Hematopoietic multipotent progenitor cell treated with erythropoietin and hydrocortisone succinate and interleukin-3 and kit ligand, for 6 days (in vitro differentiated cells): Measurements from ENCODE around the gene SLC11A1.

ENCODE experiments used
- DNase-seq: peaks from one replicate; pipeline ENCODE4 v3.0.0-alpha.2; 2015

The SLC11A1 gene

DNA sequence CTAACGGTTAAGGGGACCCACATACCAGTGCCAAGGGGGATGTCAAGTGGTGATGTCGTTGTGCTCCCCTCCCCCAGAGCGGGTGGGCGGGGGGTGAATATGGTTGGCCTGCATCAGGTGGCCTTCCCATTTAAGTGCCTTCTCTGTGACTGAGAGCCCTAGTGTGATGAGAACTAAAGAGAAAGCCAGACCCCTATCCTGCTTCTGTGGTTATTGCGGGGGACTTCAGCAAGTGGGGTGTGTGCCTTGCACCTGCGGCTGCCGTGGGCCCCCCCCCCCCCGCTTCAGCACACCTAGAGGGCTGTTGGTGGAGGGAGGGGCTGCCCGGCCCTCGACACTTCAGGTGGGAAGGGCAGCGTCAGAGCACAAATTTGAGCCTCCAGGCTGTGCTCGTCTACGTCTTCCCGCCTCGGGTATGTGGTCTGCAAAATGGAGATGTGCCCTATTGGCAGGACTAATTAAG lies 23.7 kb downstream of the SLC11A1 start:
- DNase-seq: peak; percentile 52

DNA sequence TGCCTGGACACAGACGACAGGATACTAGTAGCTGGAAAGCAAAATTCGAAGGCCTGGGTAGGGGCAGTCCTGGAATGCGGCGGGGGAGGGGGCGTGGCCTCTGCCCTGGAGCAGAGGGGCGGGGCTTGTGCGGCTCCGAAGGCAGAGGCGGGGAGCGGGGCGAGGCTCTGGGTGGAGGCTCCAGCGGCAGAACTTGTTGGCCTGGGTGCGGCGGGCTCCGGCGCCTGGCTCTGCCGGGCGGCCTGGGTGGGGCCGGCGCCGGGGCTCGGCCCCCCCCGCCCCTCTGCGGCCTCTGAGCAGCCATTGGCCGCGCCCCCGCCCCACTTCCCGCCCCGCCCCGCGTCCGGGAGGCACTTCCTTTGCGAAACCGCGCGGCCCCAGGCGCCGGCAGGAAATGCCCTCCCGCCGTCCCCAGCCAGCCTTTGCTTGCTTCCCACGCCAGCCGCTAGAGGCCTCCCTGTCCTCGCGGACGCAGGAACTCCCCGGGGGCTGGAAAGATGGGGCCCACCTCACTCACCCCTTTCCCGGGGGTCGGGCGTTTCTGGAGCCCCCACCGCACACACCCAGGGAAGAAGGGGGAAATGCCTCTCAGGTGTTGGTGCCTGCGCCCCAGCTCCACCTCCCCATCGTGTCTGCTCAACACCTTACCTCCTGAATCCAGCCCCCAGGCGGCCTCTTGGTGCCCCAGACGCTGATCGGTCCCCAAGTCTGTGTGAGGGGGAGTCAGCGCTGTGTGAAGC lies 24.3 kb downstream of the SLC11A1 start:
- peak; percentile 97 for DNase-seq

DNA sequence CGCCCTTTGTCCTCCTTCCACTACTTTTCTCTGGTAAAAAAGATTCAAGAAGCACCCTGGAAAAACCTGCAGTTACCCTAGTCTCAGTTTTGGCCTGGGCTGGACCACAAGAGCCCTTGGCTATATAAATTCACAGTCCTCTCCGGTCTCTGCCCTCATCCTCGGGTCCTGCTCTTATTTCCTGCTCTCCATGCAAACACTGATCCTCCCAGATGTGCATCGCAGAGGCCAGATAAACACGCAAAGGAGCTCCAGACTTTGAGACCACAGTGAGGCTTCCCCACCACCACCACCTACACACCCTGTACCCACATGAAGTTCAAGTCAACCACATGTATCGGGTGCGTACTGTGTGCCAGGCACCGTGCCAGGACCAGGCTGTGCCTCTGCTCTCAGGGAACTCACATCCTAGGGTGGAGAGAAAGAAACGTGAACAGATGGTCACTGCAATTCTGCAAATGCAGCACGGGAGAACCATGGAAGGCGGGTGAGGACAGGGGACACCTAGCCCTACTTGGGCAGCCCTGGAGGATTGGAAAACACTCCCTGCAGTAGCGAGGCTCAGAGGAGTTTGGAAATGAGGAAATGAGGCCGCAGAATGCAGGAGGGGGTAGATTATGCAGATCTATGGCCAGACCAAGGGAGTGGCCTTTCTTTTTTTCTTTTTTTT lies 25.0 kb downstream of the SLC11A1 start:
- peak; percentile 96 for DNase-seq

DNA sequence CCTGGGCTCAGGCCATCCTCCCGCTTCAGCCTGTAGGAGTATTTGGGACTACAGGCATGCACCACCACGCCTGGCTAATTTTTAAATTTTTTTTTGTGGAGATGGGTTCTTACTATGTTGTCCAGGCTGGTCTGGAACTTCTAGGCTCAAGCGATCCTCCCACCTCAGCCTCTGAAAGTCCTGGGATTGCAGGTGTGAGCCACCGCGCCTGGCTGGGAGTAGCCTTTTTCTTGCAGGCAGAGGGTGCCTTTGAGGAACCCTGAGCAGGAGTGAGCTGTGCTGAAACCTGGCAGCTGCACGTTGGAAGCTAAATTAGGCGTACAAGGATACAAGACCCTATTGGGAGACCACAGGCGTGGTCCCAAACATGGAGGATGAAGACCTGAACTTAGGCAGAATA lies 25.6 kb downstream of the SLC11A1 start:
- DNase-seq: peak; percentile 33

DNA sequence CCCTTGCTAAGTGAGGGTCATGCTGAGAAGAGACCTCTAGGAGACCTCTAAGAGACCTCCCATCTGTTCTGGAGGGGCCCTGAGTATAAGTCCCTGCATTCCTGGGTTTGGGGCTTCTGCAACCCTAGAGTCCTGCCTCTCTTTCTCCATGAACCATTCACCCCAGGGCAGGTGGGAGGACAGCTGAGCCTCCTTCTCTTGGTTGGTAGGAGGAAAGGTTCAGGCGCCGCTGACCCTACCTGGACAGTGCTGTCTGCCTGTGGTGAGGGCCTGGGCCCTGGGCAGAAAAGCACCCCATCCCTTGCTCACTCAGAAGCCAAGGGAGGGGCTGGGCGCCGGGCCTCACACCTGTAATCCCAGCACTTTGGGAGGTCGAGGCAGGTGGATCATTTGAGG lies 36.2 kb downstream of the SLC11A1 start:
- no peak for DNase-seq

DNA sequence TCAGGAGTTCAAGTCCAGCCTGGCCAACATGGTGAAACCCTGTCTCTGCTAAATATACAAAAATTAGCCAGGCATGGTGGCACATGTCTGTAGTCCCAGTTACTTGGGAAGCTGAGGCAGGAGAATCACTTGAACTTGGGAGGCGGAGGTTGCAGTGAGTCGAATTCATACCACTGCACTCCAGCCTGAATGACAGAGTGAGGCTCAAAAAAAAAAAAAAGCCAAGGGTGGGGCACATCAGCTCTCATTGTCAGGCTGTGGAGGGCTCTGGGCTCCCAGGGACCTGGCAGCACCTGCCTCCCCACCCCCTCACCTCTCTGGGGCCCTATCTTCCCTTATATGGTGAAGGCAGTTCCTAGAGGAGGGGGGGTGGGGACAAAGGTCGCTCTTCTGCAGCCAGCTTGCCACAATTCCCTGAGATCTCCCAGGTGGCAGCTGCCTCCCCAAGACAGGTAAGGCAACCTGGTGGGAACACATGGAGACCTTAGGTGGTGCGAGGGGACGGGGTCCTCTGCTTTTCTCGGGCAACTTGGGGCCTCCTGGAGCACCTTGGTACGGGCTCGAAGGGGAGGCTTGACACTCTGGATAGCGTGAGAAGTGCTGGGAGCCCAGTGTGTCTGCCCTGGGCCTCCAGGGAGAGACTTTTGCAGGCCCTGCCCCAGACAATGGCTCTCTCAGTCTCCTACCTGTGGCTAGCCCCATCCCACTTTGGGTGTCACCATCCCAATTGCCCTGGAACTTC lies 36.8 kb downstream of the SLC11A1 start, which contains the start of gene VIL1:
Gene VIL1 (plus strand): TSS at position 407 of the 742 bp plus-strand sequence. CDS start 4,656 bp downstream, outside the sequence.
- no peak for DNase-seq

DNA sequence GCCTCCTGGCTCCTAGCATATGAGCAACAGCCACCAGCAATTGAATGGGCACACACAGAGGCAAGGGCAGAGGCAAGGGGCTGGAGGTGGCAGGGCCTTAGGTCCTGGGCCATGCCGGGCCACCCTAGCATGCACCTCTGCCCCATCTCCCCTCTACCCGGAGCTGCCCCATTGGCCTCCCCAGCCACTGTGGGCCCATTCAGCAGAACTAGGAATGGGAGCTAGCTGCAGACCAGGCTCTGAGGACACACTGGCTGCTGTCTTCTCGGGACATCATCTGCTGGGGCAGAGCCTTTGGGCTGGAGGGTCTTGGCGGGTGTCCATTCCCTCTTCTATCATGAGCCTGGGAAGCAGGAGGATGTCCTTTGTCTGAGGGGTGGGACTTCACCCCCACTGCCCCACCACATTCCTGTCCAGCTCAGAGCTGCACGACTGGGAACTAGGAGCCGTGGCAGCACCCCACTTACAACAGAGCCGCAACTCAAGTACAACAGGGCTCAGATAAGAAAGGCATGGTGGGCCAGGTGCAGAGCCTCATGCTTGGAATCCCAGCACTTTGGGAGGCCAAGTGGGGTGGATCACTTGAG lies 37.6 kb downstream of the SLC11A1 start:
- DNase-seq: no peak

DNA sequence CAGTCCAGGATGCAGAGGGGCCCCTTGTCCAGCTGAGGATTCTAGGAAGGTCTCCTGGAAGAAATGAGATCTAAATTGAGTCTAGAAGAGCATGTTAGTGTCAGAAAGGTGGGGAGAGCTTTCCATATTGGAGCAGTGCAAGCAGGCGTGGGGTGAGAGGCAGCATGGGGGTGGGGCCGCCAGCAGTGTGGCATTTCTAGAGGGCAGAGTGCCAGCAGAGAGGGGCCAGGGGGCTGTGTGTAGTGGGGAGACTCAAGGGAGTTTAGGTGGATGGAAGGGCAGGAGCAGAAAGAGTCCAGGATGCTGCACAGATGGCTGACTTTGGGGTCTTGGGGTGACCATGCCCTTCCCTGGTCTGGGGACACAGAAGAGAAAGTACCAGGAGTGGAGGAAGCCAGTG lies 39.0 kb downstream of the SLC11A1 start:
- no peak for DNase-seq

DNA sequence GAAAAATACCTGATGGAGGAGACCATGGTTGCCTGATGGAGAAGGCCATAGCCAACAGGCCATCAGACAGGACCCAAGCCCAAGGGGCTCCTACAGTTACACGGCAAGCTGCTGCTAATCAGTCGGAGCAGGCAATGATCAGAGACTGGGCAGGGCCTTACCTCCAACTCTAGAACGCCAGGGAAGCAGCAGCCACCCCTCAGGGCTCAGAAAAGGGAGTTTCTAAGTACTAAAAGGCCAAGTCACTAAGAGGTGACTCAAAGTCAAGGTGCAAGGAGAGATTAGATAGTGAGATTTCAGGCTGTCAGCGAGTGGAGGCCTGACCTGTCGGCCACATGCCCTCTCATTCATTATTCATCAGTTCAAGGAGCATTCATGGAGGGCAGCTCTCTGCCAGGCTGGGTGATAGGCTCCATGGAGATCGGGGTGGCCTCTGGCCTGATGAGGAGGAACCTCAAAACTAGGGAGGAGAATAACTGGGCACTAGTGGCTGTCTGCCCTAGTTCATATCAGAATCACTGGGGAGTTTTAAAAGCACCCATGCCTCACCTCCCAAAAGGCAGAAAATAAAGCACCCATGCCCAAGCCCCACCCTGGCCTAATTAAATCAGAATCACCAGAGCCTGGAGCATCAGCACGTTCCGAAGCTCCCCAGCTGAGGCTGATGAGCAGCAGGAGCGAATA lies 40.5 kb downstream of the SLC11A1 start:
- peak; percentile 89 for DNase-seq

DNA sequence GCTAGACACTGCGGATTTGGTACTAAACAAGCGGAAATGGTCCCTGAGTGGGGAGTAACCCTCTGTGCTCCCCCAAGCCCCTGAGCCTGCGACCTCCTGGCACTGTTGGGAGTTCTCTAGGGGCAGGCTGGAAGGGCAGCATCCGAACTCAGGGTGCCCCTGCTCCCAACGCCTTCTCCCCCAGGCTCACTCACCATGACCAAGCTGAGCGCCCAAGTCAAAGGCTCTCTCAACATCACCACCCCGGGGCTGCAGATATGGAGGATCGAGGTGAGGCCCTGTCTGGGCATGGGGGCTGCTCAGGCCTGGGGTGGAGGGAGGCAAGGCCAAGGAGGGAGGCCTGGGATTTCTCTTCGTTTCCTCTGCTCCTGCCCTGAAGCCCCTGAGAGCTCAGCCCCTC lies 41.5 kb downstream of the SLC11A1 start:
- DNase-seq: no peak

DNA sequence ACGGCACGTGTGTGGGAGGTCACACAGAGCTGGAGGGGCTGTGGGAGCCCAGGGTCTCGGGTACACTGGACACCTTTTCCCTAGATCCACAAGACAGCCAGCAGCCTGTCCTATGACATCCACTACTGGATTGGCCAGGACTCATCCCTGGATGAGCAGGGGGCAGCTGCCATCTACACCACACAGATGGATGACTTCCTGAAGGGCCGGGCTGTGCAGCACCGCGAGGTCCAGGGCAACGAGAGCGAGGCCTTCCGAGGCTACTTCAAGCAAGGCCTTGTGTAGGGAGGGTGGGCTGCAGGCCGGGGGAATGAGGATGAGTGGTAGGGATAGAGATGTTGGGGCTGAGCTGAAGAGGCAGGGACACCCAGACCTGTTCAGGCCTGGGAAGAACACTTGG lies 43.5 kb downstream of the SLC11A1 start:
- no peak for DNase-seq

DNA sequence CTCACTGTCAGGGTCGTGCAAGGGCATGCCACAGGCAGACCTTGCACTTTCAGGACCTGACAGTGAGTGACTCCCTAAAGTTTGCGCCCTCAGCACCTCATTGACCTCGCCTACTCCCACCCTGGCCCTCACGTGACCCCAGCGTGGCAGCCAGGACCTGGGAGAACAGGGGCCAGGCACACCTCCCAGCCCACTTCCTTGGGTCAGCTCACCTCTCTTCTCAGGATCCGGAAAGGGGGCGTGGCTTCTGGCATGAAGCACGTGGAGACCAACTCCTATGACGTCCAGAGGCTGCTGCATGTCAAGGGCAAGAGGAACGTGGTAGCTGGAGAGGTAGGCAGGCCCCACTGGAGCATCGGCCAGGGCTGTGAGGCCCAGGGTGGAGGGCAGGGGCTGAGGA lies 45.7 kb downstream of the SLC11A1 start:
- no peak for DNase-seq

DNA sequence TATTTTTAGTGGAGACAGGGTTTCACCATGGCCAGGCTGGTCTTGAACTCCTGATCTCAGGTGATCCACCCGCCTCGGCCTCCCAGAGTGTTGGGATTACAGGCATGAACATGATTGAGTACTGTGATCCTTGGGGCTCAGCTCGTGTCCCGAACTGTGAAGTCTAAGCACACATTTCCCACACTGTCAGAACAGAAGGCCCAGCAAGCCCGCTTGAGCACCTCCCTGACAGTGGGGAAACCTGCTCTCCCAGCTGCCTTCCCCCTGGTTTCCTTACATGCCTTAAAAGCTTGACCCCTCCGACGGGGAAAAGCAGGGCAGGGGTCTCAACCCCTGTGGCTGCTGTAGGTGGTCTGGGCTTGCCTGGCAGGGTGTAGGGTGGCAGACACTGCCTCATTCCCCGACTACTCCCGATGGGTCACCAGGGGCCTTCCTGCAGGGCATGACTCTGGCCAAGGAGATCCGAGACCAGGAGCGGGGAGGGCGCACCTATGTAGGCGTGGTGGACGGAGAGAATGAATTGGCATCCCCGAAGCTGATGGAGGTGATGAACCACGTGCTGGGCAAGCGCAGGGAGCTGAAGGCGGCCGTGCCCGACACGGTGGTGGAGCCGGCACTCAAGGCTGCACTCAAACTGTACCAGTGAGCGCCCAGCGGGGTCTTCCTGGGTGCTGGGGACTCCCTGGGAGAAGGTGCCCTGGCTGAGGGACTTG lies 46.9 kb downstream of the SLC11A1 start:
- no peak for DNase-seq

DNA sequence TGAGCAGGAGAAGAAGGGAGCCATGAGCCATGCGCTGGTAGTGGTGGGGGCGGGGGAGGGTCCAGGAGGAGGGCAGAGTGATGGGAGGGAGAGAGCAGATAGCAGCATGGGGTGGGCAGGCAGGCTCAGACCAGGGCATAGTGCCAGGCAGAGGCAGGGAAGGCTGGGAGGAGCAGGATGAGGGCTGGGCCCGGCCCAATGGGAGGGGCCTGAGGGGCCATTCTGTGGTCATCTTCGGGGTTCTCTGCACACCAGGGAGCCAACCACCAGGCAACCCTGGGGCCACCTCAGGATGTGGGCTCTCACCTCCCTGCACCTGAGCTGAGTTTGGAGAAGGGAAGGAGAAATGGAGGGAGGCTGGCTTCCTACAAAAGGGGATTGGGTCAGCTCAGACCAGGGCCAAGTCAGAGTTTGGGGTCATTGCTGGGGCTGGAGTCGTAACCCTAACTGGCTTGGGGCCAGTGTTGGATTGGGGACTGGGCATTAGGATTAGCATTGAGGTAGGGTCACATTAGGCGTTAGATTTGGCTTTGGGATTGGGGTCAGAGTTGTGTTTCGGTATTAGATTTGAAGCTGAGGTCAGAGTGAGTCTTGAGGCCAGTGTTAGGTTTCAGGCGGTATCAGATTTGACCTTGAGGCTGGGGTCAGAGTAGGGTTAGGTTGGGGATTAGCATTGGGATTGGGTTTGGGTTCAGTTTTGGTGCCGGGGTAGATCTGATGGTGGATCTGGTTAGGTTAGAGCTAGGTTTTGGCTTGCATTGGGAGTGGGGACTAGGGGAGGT lies 48.0 kb downstream of the SLC11A1 start:
- peak; percentile 91 for DNase-seq

DNA sequence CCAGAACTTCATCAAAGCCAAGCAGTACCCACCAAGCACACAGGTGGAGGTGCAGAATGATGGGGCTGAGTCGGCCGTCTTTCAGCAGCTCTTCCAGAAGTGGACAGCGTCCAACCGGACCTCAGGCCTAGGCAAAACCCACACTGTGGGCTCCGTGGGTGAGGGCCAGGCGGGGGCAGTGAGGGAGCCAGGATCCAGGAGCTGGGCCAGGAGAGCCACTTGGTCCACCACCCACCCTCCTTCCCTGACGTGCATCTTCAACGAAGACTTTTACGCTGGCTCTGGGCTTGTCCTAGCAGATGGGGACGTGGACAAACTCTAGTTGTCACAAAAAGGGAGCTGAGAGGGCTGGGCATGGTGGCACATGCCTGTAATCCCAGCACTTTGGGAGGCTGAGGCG lies 48.6 kb downstream of the SLC11A1 start:
- no peak for DNase-seq

DNA sequence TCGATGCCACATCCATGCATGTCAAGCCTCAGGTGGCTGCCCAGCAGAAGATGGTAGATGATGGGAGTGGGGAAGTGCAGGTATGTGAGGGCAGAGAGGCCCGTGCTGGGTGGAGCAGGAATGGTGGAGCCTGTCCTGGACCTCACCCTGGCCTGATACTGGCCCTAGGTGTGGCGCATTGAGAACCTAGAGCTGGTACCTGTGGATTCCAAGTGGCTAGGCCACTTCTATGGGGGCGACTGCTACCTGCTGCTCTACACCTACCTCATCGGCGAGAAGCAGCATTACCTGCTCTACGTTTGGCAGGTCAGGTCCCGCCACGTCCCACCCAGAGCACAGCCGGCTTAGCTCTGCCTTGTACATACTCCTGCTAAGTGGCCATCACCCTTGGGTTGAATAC lies 49.8 kb downstream of the SLC11A1 start:
- no peak for DNase-seq

DNA sequence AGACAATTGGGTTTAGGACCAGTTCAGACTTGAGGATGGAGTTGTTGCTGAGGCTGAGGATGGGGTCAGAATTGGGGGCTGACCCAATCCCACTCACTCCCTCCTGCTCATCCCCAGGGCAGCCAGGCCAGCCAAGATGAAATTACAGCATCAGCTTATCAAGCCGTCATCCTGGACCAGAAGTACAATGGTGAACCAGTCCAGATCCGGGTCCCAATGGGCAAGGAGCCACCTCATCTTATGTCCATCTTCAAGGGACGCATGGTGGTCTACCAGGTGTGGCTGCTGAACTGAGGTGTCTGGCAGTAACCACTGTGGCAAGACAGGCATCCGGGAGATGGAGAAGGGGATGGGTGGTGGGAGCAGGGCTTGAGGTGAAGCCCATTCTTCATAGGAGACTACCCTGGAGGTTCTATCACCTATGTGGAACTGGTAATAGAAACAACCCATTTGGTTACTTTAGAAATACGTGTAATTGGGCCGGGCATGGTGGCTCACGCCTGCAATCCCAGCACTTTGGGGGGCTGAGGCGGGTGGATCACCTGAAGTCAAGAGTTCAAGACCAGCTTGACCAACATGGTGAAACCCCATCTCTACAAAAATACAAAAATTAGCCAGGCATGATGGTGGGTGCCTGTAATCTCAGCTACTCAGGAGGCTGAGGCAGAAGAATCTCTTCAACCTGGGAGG lies 50.7 kb downstream of the SLC11A1 start:
- no peak for DNase-seq

DNA sequence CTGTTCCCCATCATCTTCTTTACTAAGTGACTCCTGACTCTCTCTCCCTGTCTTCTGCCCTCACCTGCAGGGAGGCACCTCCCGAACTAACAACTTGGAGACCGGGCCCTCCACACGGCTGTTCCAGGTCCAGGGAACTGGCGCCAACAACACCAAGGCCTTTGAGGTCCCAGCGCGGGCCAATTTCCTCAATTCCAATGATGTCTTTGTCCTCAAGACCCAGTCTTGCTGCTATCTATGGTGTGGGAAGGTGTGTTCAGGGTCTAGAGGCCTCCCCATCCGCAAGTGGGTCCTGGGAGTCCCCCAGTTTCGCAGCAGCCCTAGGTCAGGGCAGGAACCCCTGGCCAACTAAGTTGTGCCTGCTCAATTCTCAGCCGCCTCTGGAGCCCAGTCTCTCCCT lies 52.4 kb downstream of the SLC11A1 start:
- DNase-seq: no peak

DNA sequence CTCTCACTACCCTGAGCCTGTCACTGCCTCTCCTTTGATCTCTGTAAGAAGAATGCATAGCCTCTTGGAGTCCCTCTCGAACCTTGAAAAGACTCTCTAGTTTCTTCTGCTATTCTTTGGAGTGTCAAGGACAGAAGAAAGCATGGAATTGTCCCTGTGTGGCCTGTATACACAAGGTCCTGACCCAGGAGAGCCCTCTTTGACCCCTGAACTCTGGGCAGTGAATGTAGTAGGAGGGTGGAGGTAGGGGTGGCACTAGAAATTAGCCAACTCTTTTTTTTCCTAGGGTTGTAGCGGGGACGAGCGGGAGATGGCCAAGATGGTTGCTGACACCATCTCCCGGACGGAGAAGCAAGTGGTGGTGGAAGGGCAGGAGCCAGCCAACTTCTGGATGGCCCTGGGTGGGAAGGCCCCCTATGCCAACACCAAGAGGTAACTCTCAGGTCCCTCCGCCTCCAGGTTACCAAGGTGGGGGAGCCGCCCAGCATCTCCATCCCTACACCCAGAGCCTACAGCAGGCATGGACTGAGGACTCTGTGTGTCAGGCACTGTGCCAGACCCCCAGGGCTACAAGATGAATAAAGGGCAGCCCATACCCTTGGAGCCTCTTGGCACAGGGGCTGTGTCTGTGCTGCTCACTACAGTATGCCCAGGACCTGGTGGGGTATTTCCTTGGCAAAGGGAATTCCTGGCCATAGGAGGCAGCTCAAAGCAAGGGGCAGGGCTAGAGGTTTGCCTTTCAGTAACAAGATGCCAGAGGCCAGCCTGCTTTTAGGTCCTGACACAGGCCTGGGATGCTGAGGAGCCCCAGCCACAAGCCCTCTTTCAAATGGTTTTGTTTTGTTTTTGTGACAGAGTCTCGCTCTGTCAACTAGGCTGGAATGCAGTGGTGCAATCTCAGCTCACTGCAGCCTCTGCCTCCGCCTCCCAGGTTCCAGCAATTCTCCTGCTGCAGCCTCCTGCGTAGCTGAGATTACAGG lies 53.2 kb downstream of the SLC11A1 start:
- DNase-seq: no peak
